ENCODE data around the gene TOGARAM2.
"Not testable (repeated sequence)": the region's sequence is repeated elsewhere in the genome, so short reads cannot be mapped to it uniquely, and the experiment has no call there.

The TOGARAM2 gene

GRCh38 chr2:28975671-28976070 is 5.4 kb upstream of the TOGARAM2 start:
- DNase-seq (ENCODE audit: extremely low spot score, insufficient read length, low read depth) (no peak), FAIRE-seq (no peak)

- FAIRE-seq (no peak), DNase-seq (ENCODE audit: extremely low spot score, insufficient read length, low read depth) (no peak)
Observed at GRCh38 chr2:28976584-28976983, 4.5 kb upstream of the TOGARAM2 start.

GRCh38 chr2:28977176-28977875 is 3.8 kb upstream of the TOGARAM2 start:
- DNase-seq (ENCODE audit: extremely low spot score, insufficient read length, low read depth) (no peak), FAIRE-seq (no peak)

- DNase-seq (ENCODE audit: extremely low spot score, insufficient read length, low read depth); FAIRE-seq: not testable (repeated sequence)
Observed at GRCh38 chr2:28978001-28978400, 3.1 kb upstream of the TOGARAM2 start.

- DNase-seq (ENCODE audit: extremely low spot score, insufficient read length, low read depth) (no peak), FAIRE-seq (no peak)
Observed at GRCh38 chr2:28978606-28979005, 2.5 kb upstream of the TOGARAM2 start.

GRCh38 chr2:28979041-28979440 is 2.1 kb upstream of the TOGARAM2 start:
- no peak for DNase-seq (ENCODE audit: extremely low spot score, insufficient read length, low read depth)
- no peak for FAIRE-seq

GRCh38 chr2:28979576-28980366 is 1.3 kb upstream of the TOGARAM2 start:
- DNase-seq (ENCODE audit: extremely low spot score, insufficient read length, low read depth): no peak
- FAIRE-seq: no peak

- no peak for FAIRE-seq
- no peak for DNase-seq (ENCODE audit: extremely low spot score, insufficient read length, low read depth)
Observed at GRCh38 chr2:28980368-28981015, 606 bp upstream of the TOGARAM2 start.

GRCh38 chr2:28981620-28982376 is 700 bp downstream of the TOGARAM2 start:
- no peak for FAIRE-seq
- DNase-seq (ENCODE audit: extremely low spot score, insufficient read length, low read depth): no peak

- FAIRE-seq: no peak
- DNase-seq (ENCODE audit: extremely low spot score, insufficient read length, low read depth): no peak
Observed at GRCh38 chr2:28982381-28982950, 1.4 kb downstream of the TOGARAM2 start.

GRCh38 chr2:28986429-28986828 is 5.3 kb downstream of the TOGARAM2 start:
- FAIRE-seq (no peak), DNase-seq (ENCODE audit: extremely low spot score, insufficient read length, low read depth) (no peak)

- FAIRE-seq (no peak), DNase-seq (ENCODE audit: extremely low spot score, insufficient read length, low read depth) (no peak)
Observed at GRCh38 chr2:28989973-28990372, 8.9 kb downstream of the TOGARAM2 start.

GRCh38 chr2:28990445-28990844 is 9.3 kb downstream of the TOGARAM2 start:
- no peak for DNase-seq (ENCODE audit: extremely low spot score, insufficient read length, low read depth)
- FAIRE-seq: no peak

GRCh38 chr2:28991021-28991420 is 9.9 kb downstream of the TOGARAM2 start:
- FAIRE-seq: no peak
- DNase-seq (ENCODE audit: extremely low spot score, insufficient read length, low read depth): no peak

GRCh38 chr2:28991460-28991859 is 10.4 kb downstream of the TOGARAM2 start:
- DNase-seq (ENCODE audit: extremely low spot score, insufficient read length, low read depth) (no peak), FAIRE-seq (no peak)

- no peak for FAIRE-seq
Observed at GRCh38 chr2:28993206-28993960, 12.3 kb downstream of the TOGARAM2 start.

GRCh38 chr2:28994074-28994473 is 13.0 kb downstream of the TOGARAM2 start:
- FAIRE-seq: no peak

More at GRCh38 chr2:28993206-28993960, 12.3 kb downstream of the TOGARAM2 start:
- no peak for DNase-seq (ENCODE audit: extremely low spot score, insufficient read length, low read depth)

GRCh38 chr2:28994679-28995078 is 13.6 kb downstream of the TOGARAM2 start:
- FAIRE-seq: no peak
- DNase-seq (ENCODE audit: extremely low spot score, insufficient read length, low read depth): no peak

More at GRCh38 chr2:28994074-28994473, 13.0 kb downstream of the TOGARAM2 start:
- no peak for DNase-seq (ENCODE audit: extremely low spot score, insufficient read length, low read depth)

All from GM18507 (cell line).